ENCODE data around the gene GRIN2A.

GRIN2A gene

GRCh38 chr16:10182222-10183053 lies at the start of gene GRIN2A:
Gene GRIN2A, minus strand, starts transcription at chr16:10182428. Its CDS starts 2,017 bp downstream, at chr16:10180411.
- Histone ChIP-seq H3K4me3 (IDR thresholded peaks at IDR 0.05; ENCODE audit: insufficient read depth, low read depth, low read length) (no peak within 1 kb of the TSS), H2AFZ (ENCODE audit: low read depth) (peak within 1 kb of the TSS; percentile 98), H3K4me1 (ENCODE audit: low read depth, poor library complexity, severe bottlenecking) (peaks cover 3% of the 10 kb centered on the region), H3K9ac (peak within 1 kb of the TSS; percentile 22; the same call in 1 of the 2 replicates), H4K20me1 (ENCODE audit: insufficient read depth) (no peaks in the 10 kb centered on the region), H3K4me2 (peak within 1 kb of the TSS; percentile 98), H3K36me3 (ENCODE audit: insufficient read depth) (no peaks in the 10 kb centered on the region), H3K27me3 (ENCODE audit: insufficient read depth, low read depth) (peaks cover 5% of the 10 kb centered on the region; the same call in 1 of the 2 replicates), H3K79me2 (ENCODE audit: insufficient read depth, low read depth) (no peaks in the 10 kb centered on the region), H3K27ac (no peak within 1 kb of the TSS)
- TF ChIP-seq CTCF (conservative IDR thresholded peaks at IDR 0.05; ENCODE audit: low read depth, low read length), result no peak

GRCh38 chr16:10231563-10231962 lies 49.3 kb upstream of the GRIN2A start:
- no peaks in the 10 kb centered on the region for H3K36me3 ChIP-seq (ENCODE audit: insufficient read depth)
- TF ChIP-seq CTCF (conservative IDR thresholded peaks at IDR 0.05; ENCODE audit: low read depth, low read length), result no peak
- H3K4me3 ChIP-seq (IDR thresholded peaks at IDR 0.05; ENCODE audit: insufficient read depth, low read depth, low read length), result no peak overlapping the region
- no peaks in the 10 kb centered on the region for H4K20me1 ChIP-seq (ENCODE audit: insufficient read depth)
- H3K4me1 ChIP-seq (ENCODE audit: low read depth, poor library complexity, severe bottlenecking), result no peaks in the 10 kb centered on the region
- no peak overlapping the region for H2AFZ ChIP-seq (ENCODE audit: low read depth)
- H3K27ac ChIP-seq, result no peak overlapping the region
- no peaks in the 10 kb centered on the region for H3K27me3 ChIP-seq (ENCODE audit: insufficient read depth, low read depth)
- H3K4me2 ChIP-seq, result no peak overlapping the region
- H3K79me2 ChIP-seq (ENCODE audit: insufficient read depth, low read depth), result no peaks in the 10 kb centered on the region
- H3K9ac ChIP-seq, result no peak overlapping the region

GRCh38 chr16:10228779-10229178 lies 46.6 kb upstream of the GRIN2A start:
- Histone ChIP-seq H3K4me2 (no peak overlapping the region), H3K36me3 (ENCODE audit: insufficient read depth) (no peaks in the 10 kb centered on the region), H3K4me1 (ENCODE audit: low read depth, poor library complexity, severe bottlenecking) (no peaks in the 10 kb centered on the region), H4K20me1 (ENCODE audit: insufficient read depth) (no peaks in the 10 kb centered on the region), H3K27me3 (ENCODE audit: insufficient read depth, low read depth) (no peaks in the 10 kb centered on the region), H3K9ac (no peak overlapping the region), H3K79me2 (ENCODE audit: insufficient read depth, low read depth) (no peaks in the 10 kb centered on the region), H3K4me3 (IDR thresholded peaks at IDR 0.05; ENCODE audit: insufficient read depth, low read depth, low read length) (no peak overlapping the region), H3K27ac (no peak overlapping the region), H2AFZ (ENCODE audit: low read depth) (no peak overlapping the region)
- no peak for TF ChIP-seq CTCF (conservative IDR thresholded peaks at IDR 0.05; ENCODE audit: low read depth, low read length)

- H3K9ac ChIP-seq, result no peak overlapping the region
- no peak for TF ChIP-seq CTCF (conservative IDR thresholded peaks at IDR 0.05; ENCODE audit: low read depth, low read length)
- H3K79me2 ChIP-seq (ENCODE audit: insufficient read depth, low read depth), result no peaks in the 10 kb centered on the region
- no peaks in the 10 kb centered on the region for H4K20me1 ChIP-seq (ENCODE audit: insufficient read depth)
- H3K4me2 ChIP-seq, result no peak overlapping the region
- H3K27me3 ChIP-seq (ENCODE audit: insufficient read depth, low read depth), result no peaks in the 10 kb centered on the region
- no peak overlapping the region for H3K4me3 ChIP-seq (IDR thresholded peaks at IDR 0.05; ENCODE audit: insufficient read depth, low read depth, low read length)
- no peak overlapping the region for H2AFZ ChIP-seq (ENCODE audit: low read depth)
- H3K4me1 ChIP-seq (ENCODE audit: low read depth, poor library complexity, severe bottlenecking), result no peaks in the 10 kb centered on the region
- H3K36me3 ChIP-seq (ENCODE audit: insufficient read depth), result no peaks in the 10 kb centered on the region
- no peak overlapping the region for H3K27ac ChIP-seq
Measured at GRCh38 chr16:10226987-10227306, 44.7 kb upstream of the GRIN2A start.

Data from KMS-11 (cell line).